Mesendoderm (in vitro differentiated cells): ENCODE data around the gene ERI3.

Experiments
- DNase-seq: peaks from one replicate; pipeline ENCODE4 v3.0.0; 2013
- H2AK5ac ChIP-seq: 2 replicates; pipeline ENCODE4 v1.6.1; 2013; ENCODE audit warnings: low read length, inconsistent platforms
- H2BK120ac ChIP-seq: 2 replicates; pipeline ENCODE4 v1.6.1; 2013; ENCODE audit warnings: low read depth, mild to moderate bottlenecking, low read length, moderate library complexity, mixed read lengths
- H2BK15ac ChIP-seq: replicated peaks from 2 replicates; pipeline ENCODE4 v1.6.1; 2013; ENCODE audit warnings: low read depth, mild to moderate bottlenecking, moderate library complexity
- H2BK5ac ChIP-seq: 2 replicates; pipeline ENCODE4 v1.6.1; 2013; ENCODE audit warnings: low read length, inconsistent platforms
- H3K18ac ChIP-seq: 2 replicates; pipeline ENCODE4 v1.6.1; 2013; ENCODE audit warnings: mild to moderate bottlenecking, low read length, mixed read lengths
- H3K23ac ChIP-seq: one replicate; pipeline ENCODE4 v1.6.1; 2013; ENCODE audit warnings: low read length
- H3K27ac ChIP-seq: 2 replicates; pipeline ENCODE4 v1.5.1; 2013; ENCODE audit warnings: low read depth, mild to moderate bottlenecking, inconsistent platforms, low read length, moderate library complexity
- H3K27me3 ChIP-seq: 2 replicates; pipeline ENCODE4 v1.6.1; 2013; ENCODE audit warnings: low read length, control low read depth, mild to moderate bottlenecking, inconsistent platforms; ENCODE audit not compliant: insufficient read depth, poor library complexity
- H3K36me3 ChIP-seq: 2 replicates; pipeline ENCODE4 v1.6.1; 2013; ENCODE audit warnings: low read length, inconsistent platforms; ENCODE audit not compliant: control insufficient read depth, insufficient read depth
- H3K4ac ChIP-seq: one replicate; pipeline ENCODE4 v1.6.1; 2013; ENCODE audit warnings: low read depth, mild to moderate bottlenecking, low read length, moderate library complexity
- H3K4me1 ChIP-seq: 2 replicates; pipeline ENCODE4 v1.6.1; 2013; ENCODE audit warnings: low read depth, low read length, inconsistent platforms; ENCODE audit not compliant: control insufficient read depth
- H3K4me2 ChIP-seq: 2 replicates; pipeline ENCODE4 v1.6.1; 2013; ENCODE audit warnings: low read length
- H3K4me3 ChIP-seq: 2 replicates; pipeline ENCODE4 v1.5.1; 2013; ENCODE audit warnings: mild to moderate bottlenecking, low read length
- H3K56ac ChIP-seq: one replicate; pipeline ENCODE4 v1.6.1; 2013; ENCODE audit warnings: low read length
- H3K79me1 ChIP-seq: 2 replicates; pipeline ENCODE4 v1.6.1; 2013; ENCODE audit warnings: low read length, inconsistent platforms
- H3K79me2 ChIP-seq: 2 replicates; pipeline ENCODE4 v1.6.1; 2013; ENCODE audit warnings: mild to moderate bottlenecking, low read length; ENCODE audit not compliant: control insufficient read depth, insufficient read depth
- H3K9ac ChIP-seq: 2 replicates; pipeline ENCODE4 v1.6.1; 2013; ENCODE audit warnings: low read length, inconsistent platforms
- H4K5ac ChIP-seq: one replicate; pipeline ENCODE4 v1.6.1; 2013; ENCODE audit warnings: low read length
- H4K8ac ChIP-seq: one replicate; pipeline ENCODE4 v1.6.1; 2013; ENCODE audit warnings: low read depth, mild to moderate bottlenecking, control low read depth, low read length, moderate library complexity
- whole genome bisulfite sequencing: extraction: QIAGEN DNeasy Blood & Tissue Kit; methylation state at CpG from one replicate; pipeline ENCODE4 v1.1.7; 2013; ENCODE audit warnings: low lambda C conversion rate, missing lambda C conversion rate; ENCODE audit not compliant: insufficient coverage; ENCODE audit errors: extremely low coverage; 5-methylcytosine and 5-hydroxymethylcytosine counted together

Gene ERI3

GRCh38 chr1:44239961-44240371 lies 115.1 kb downstream of the ERI3 start:
- H2BK15ac ChIP-seq = no peak overlapping the region
- WGBS = no CpG with 5 or more reads among the region's 3 CpGs
- peak overlapping the region; percentile 64 for H3K18ac ChIP-seq
- peak overlapping the region; percentile 36 for H4K5ac ChIP-seq
- no peak overlapping the region for H4K8ac ChIP-seq
- H2BK120ac ChIP-seq = peak overlapping the region; percentile 48
- H3K56ac ChIP-seq = peak overlapping the region; percentile 89
- peak overlapping the region; percentile 71 for H3K4ac ChIP-seq
- H2BK5ac ChIP-seq = peak overlapping the region; percentile 95
- H3K79me2 ChIP-seq = no peaks in the 10 kb centered on the region
- H2AK5ac ChIP-seq = peak overlapping the region; percentile 99
- H3K27ac ChIP-seq = peak overlapping the region; percentile 79
- no peaks in the 10 kb centered on the region for H3K27me3 ChIP-seq
- peak overlapping the region; percentile 52 for H3K9ac ChIP-seq
- no peak overlapping the region for H3K4me2 ChIP-seq
- H3K4me1 ChIP-seq = peaks cover 38% of the 10 kb centered on the region
- DNase-seq = no peak
- H3K79me1 ChIP-seq = peaks cover 3% of the 10 kb centered on the region
- H3K23ac ChIP-seq = peak overlapping the region; percentile 69
- H3K4me3 ChIP-seq = no peak overlapping the region
- no peaks in the 10 kb centered on the region for H3K36me3 ChIP-seq

GRCh38 chr1:44239331-44239960 lies 115.6 kb downstream of the ERI3 start:
- H3K56ac ChIP-seq = peak overlapping the region; percentile 89
- no peak overlapping the region for H3K4me3 ChIP-seq
- peaks cover 35% of the 10 kb centered on the region for H3K4me1 ChIP-seq
- H2BK15ac ChIP-seq = no peak overlapping the region
- H3K27me3 ChIP-seq = no peaks in the 10 kb centered on the region
- no peak overlapping the region for H4K5ac ChIP-seq
- H3K9ac ChIP-seq = peak overlapping the region; percentile 52
- no peak overlapping the region for H4K8ac ChIP-seq
- peak; percentile 75 for DNase-seq
- H2BK5ac ChIP-seq = peak overlapping the region; percentile 95
- H3K36me3 ChIP-seq = no peaks in the 10 kb centered on the region
- H3K4me2 ChIP-seq = no peak overlapping the region
- H3K23ac ChIP-seq = no peak overlapping the region
- peak overlapping the region; percentile 71 for H3K4ac ChIP-seq
- peaks cover 3% of the 10 kb centered on the region for H3K79me1 ChIP-seq
- H2BK120ac ChIP-seq = peak overlapping the region; percentile 48
- H2AK5ac ChIP-seq = peak overlapping the region; percentile 30
- peak overlapping the region; percentile 64 for H3K18ac ChIP-seq
- no CpG with 5 or more reads among the region's 8 CpGs for WGBS
- H3K79me2 ChIP-seq = no peaks in the 10 kb centered on the region
- peak overlapping the region; percentile 79 for H3K27ac ChIP-seq

GRCh38 chr1:44238660-44239059 lies 116.4 kb downstream of the ERI3 start:
- H2AK5ac ChIP-seq = peak overlapping the region; percentile 87
- H3K18ac ChIP-seq = no peak overlapping the region
- peak overlapping the region; percentile 8 for H3K4me2 ChIP-seq
- no peak overlapping the region for H4K5ac ChIP-seq
- WGBS = no CpG with 5 or more reads among the region's 4 CpGs
- no peak overlapping the region for H3K4ac ChIP-seq
- no peaks in the 10 kb centered on the region for H3K79me1 ChIP-seq
- DNase-seq = no peak
- H3K56ac ChIP-seq = peak overlapping the region; percentile 76
- peak overlapping the region; percentile 74 for H2BK5ac ChIP-seq
- peak overlapping the region; percentile 79 for H3K27ac ChIP-seq
- H4K8ac ChIP-seq = no peak overlapping the region
- peak overlapping the region; percentile 91 for H3K23ac ChIP-seq
- H2BK15ac ChIP-seq = no peak overlapping the region
- no peaks in the 10 kb centered on the region for H3K36me3 ChIP-seq
- H3K79me2 ChIP-seq = no peaks in the 10 kb centered on the region
- H3K4me3 ChIP-seq = no peak overlapping the region
- no peak overlapping the region for H2BK120ac ChIP-seq
- no peaks in the 10 kb centered on the region for H3K27me3 ChIP-seq
- H3K4me1 ChIP-seq = peaks cover 32% of the 10 kb centered on the region
- H3K9ac ChIP-seq = peak overlapping the region; percentile 59

GRCh38 chr1:44237721-44238457 lies 117.2 kb downstream of the ERI3 start:
- H3K23ac ChIP-seq = no peak overlapping the region
- H3K4me1 ChIP-seq = peaks cover 32% of the 10 kb centered on the region
- H4K8ac ChIP-seq = no peak overlapping the region
- H3K4ac ChIP-seq = no peak overlapping the region
- no peak overlapping the region for H3K4me2 ChIP-seq
- H3K56ac ChIP-seq = peak overlapping the region; percentile 19
- H3K27ac ChIP-seq = no peak overlapping the region
- H2BK15ac ChIP-seq = no peak overlapping the region
- no peak overlapping the region for H2BK120ac ChIP-seq
- H4K5ac ChIP-seq = no peak overlapping the region
- H2AK5ac ChIP-seq = no peak overlapping the region
- H3K79me1 ChIP-seq = no peaks in the 10 kb centered on the region
- no peak overlapping the region for H3K4me3 ChIP-seq
- no peaks in the 10 kb centered on the region for H3K36me3 ChIP-seq
- peak; percentile 94 for DNase-seq
- no peak overlapping the region for H2BK5ac ChIP-seq
- no CpG with 5 or more reads among the region's 33 CpGs for WGBS
- peak overlapping the region; percentile 18 for H3K9ac ChIP-seq
- H3K18ac ChIP-seq = peak overlapping the region; percentile 60
- H3K27me3 ChIP-seq = no peaks in the 10 kb centered on the region
- no peaks in the 10 kb centered on the region for H3K79me2 ChIP-seq

- Histone ChIP-seq H3K79me2 (no peaks in the 10 kb centered on the region), H3K27ac (no peak overlapping the region), H3K18ac (no peak overlapping the region), H3K4me2 (no peak overlapping the region), H3K27me3 (no peaks in the 10 kb centered on the region), H3K23ac (no peak overlapping the region), H2BK120ac (no peak overlapping the region), H3K4me3 (no peak overlapping the region), H4K5ac (no peak overlapping the region), H2BK15ac (no peak overlapping the region), H3K9ac (no peak overlapping the region), H3K4ac (no peak overlapping the region), H3K79me1 (no peaks in the 10 kb centered on the region), H3K56ac (no peak overlapping the region), H2BK5ac (no peak overlapping the region), H3K4me1 (peaks cover 22% of the 10 kb centered on the region), H3K36me3 (no peaks in the 10 kb centered on the region), H2AK5ac (no peak overlapping the region), H4K8ac (no peak overlapping the region)
- no CpG with 5 or more reads among the region's 8 CpGs for WGBS
- DNase-seq = no peak
Observed at GRCh38 chr1:44236490-44237272, 118.4 kb downstream of the ERI3 start.
